HG02840 (cell line): Measurements from ENCODE around the gene B3GNT2.

ENCODE experiments used
- ATAC-seq: cut with Tn5 transposase; IDR thresholded peaks from one replicate; pipeline ENCODE4 v1.9.1; 2021; ENCODE audit warnings: mild to moderate bottlenecking, moderate library complexity, moderate number of reproducible peaks; ENCODE audit not compliant: unreplicated experiment, low FRiP score

The B3GNT2 gene

GRCh38 chr2:62202729-62203128 is 6.8 kb downstream of the B3GNT2 start:
- no peak for ATAC-seq

GRCh38 chr2:62203459-62203858 is 7.5 kb downstream of the B3GNT2 start:
- ATAC-seq, result no peak

- no peak for ATAC-seq
Measured at GRCh38 chr2:62204998-62205496, 9.1 kb downstream of the B3GNT2 start.

- no peak for ATAC-seq
Measured at GRCh38 chr2:62205554-62205953, 9.6 kb downstream of the B3GNT2 start.

GRCh38 chr2:62206024-62206423 is 10.1 kb downstream of the B3GNT2 start:
- no peak for ATAC-seq

- no peak for ATAC-seq
Measured at GRCh38 chr2:62207491-62207890, 11.6 kb downstream of the B3GNT2 start.

- ATAC-seq, result no peak
Measured at GRCh38 chr2:62208074-62208757, 12.3 kb downstream of the B3GNT2 start.

GRCh38 chr2:62208758-62209114 is 12.8 kb downstream of the B3GNT2 start:
- ATAC-seq, result no peak

GRCh38 chr2:62209427-62209991 is 13.6 kb downstream of the B3GNT2 start:
- no peak for ATAC-seq

- ATAC-seq, result no peak
Measured at GRCh38 chr2:62215306-62216064, 19.6 kb downstream of the B3GNT2 start.

- no peak for ATAC-seq
Measured at GRCh38 chr2:62216113-62216512, 20.2 kb downstream of the B3GNT2 start.

- ATAC-seq, result no peak
Measured at GRCh38 chr2:62216616-62217015, 20.7 kb downstream of the B3GNT2 start.

GRCh38 chr2:62217421-62217820 is 21.5 kb downstream of the B3GNT2 start:
- ATAC-seq, result no peak

- ATAC-seq, result no peak
Measured at GRCh38 chr2:62217970-62218369, 22.1 kb downstream of the B3GNT2 start.

GRCh38 chr2:62219407-62220159 is 23.7 kb downstream of the B3GNT2 start:
- ATAC-seq, result no peak

GRCh38 chr2:62221141-62221540 is 25.2 kb downstream of the B3GNT2 start:
- no peak for ATAC-seq

GRCh38 chr2:62222171-62222570 is 26.3 kb downstream of the B3GNT2 start:
- no peak for ATAC-seq

GRCh38 chr2:62222674-62223073 is 26.8 kb downstream of the B3GNT2 start:
- no peak for ATAC-seq

- ATAC-seq, result no peak
Measured at GRCh38 chr2:62224976-62225375, 29.1 kb downstream of the B3GNT2 start.

GRCh38 chr2:62227386-62228075 is 31.6 kb downstream of the B3GNT2 start:
- ATAC-seq, result no peak
